ENCODE results near the gene REPS2.

Gene REPS2

GRCh38 chrX:17056868-17057608 is 110.6 kb downstream of the REPS2 start:
- no peak for TF ChIP-seq CTCF (conservative IDR thresholded peaks at IDR 0.05; ENCODE audit: low read depth, low read length)
- no peak for DNase-seq (ENCODE audit: low read depth)
- no peak overlapping the region for H3K4me3 ChIP-seq (ENCODE audit: low read length)

- H3K4me3 ChIP-seq (ENCODE audit: low read length) = no peak overlapping the region
- no peak for DNase-seq (ENCODE audit: low read depth)
- TF ChIP-seq CTCF (conservative IDR thresholded peaks at IDR 0.05; ENCODE audit: low read depth, low read length) = no peak
Measured at GRCh38 chrX:17062065-17062464, 115.6 kb downstream of the REPS2 start.

- TF ChIP-seq CTCF (conservative IDR thresholded peaks at IDR 0.05; ENCODE audit: low read depth, low read length) = no peak
- no peak overlapping the region for H3K4me3 ChIP-seq (ENCODE audit: low read length)
- no peak for DNase-seq (ENCODE audit: low read depth)
Measured at GRCh38 chrX:17065100-17065499, 118.6 kb downstream of the REPS2 start.

GRCh38 chrX:17067534-17067933 is 121.1 kb downstream of the REPS2 start:
- peak; percentile 3 for DNase-seq (ENCODE audit: low read depth)
- no peak overlapping the region for H3K4me3 ChIP-seq (ENCODE audit: low read length)
- no peak for TF ChIP-seq CTCF (conservative IDR thresholded peaks at IDR 0.05; ENCODE audit: low read depth, low read length)

GRCh38 chrX:17072301-17072700 is 125.8 kb downstream of the REPS2 start:
- no peak for TF ChIP-seq CTCF (conservative IDR thresholded peaks at IDR 0.05; ENCODE audit: low read depth, low read length)
- H3K4me3 ChIP-seq (ENCODE audit: low read length) = no peak overlapping the region
- DNase-seq (ENCODE audit: low read depth) = no peak

- no peak for TF ChIP-seq CTCF (conservative IDR thresholded peaks at IDR 0.05; ENCODE audit: low read depth, low read length)
- DNase-seq (ENCODE audit: low read depth) = no peak
- no peak overlapping the region for H3K4me3 ChIP-seq (ENCODE audit: low read length)
Measured at GRCh38 chrX:17072721-17073230, 126.3 kb downstream of the REPS2 start.

- TF ChIP-seq CTCF (conservative IDR thresholded peaks at IDR 0.05; ENCODE audit: low read depth, low read length) = no peak
- no peak for DNase-seq (ENCODE audit: low read depth)
- no peak overlapping the region for H3K4me3 ChIP-seq (ENCODE audit: low read length)
Measured at GRCh38 chrX:17075004-17075403, 128.5 kb downstream of the REPS2 start.

Data from retinal pigment epithelial cell (primary cell).